ENCODE data around the gene FADS1.

DNA sequence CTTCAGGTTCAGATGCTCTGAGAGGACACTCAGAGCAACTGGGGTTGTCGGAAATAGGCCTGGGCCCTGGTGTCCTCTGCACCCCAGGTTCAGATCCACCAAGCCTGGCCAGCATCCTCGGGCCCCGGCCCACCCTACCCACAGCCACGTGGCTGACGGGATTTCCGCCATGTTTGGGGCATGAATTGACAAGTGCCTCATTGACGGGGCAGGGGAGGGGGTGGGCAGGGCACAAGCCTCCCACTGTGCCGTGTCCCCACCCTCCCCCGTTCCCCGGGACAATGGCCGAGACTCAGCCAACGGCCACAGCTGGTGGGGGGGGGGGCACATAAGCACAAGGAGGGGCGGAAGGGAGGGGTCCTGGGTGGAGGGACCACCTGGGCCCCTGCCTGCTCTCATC is 55.9 kb downstream of the FADS1 start:
- TF ChIP-seq, protein P1, sequence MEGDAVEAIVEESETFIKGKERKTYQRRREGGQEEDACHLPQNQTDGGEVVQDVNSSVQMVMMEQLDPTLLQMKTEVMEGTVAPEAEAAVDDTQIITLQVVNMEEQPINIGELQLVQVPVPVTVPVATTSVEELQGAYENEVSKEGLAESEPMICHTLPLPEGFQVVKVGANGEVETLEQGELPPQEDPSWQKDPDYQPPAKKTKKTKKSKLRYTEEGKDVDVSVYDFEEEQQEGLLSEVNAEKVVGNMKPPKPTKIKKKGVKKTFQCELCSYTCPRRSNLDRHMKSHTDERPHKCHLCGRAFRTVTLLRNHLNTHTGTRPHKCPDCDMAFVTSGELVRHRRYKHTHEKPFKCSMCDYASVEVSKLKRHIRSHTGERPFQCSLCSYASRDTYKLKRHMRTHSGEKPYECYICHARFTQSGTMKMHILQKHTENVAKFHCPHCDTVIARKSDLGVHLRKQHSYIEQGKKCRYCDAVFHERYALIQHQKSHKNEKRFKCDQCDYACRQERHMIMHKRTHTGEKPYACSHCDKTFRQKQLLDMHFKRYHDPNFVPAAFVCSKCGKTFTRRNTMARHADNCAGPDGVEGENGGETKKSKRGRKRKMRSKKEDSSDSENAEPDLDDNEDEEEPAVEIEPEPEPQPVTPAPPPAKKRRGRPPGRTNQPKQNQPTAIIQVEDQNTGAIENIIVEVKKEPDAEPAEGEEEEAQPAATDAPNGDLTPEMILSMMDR (conservative IDR thresholded peaks at IDR 0.05; ENCODE audit: low read depth, low read length): no peak
- no peak for TF ChIP-seq EZH2 (IDR thresholded peaks at IDR 0.05; ENCODE audit: borderline replicate concordance, low read depth, low read length, poor library complexity, severe bottlenecking)

Measured in A673 (cell line).